Mesodermal cell (in vitro differentiated cells): ENCODE data around the gene AGAP1. TPM values are rescaled to one million over a fixed set of nuclear protein-coding genes. Genes with fewer than 3 reads are reported as not detected.

Experiments
- H3K27ac ChIP-seq: 2 replicates; pipeline ENCODE4 v1.7.0; 2013; ENCODE audit warnings: mild to moderate bottlenecking, low read depth, low read length, moderate library complexity; ENCODE audit not compliant: severe bottlenecking
- H3K36me3 ChIP-seq: 2 replicates; pipeline ENCODE4 v1.7.1; 2013; ENCODE audit warnings: mild to moderate bottlenecking, low read length, moderate library complexity; ENCODE audit not compliant: control insufficient read depth, insufficient read depth
- H3K4me1 ChIP-seq: one replicate; pipeline ENCODE4 v1.7.1; 2013; ENCODE audit warnings: mild to moderate bottlenecking, low read length; ENCODE audit not compliant: insufficient read depth, control insufficient read depth, poor library complexity, severe bottlenecking
- H3K4me3 ChIP-seq: 2 replicates; pipeline ENCODE4 v1.7.0; 2013; ENCODE audit warnings: low read length, control low read depth, mild to moderate bottlenecking; ENCODE audit not compliant: insufficient read depth, poor library complexity, severe bottlenecking; ENCODE audit errors: extremely low read depth
- H3K9me3 ChIP-seq: 2 replicates; pipeline ENCODE4 v1.7.1; 2013; ENCODE audit warnings: mild to moderate bottlenecking, low read length, moderate library complexity; ENCODE audit not compliant: control insufficient read depth
- WGBS, 2 experiments: methylation state at CpG; one replicate each; pipeline ENCODE4 v1.1.5; 2013; ENCODE audit warnings: missing lambda C conversion rate in 2 of 2; ENCODE audit not compliant: insufficient coverage in 2 of 2; 5-methylcytosine and 5-hydroxymethylcytosine counted together
- polyA plus RNA-seq, 2 experiments: library from polyadenylated mRNA; stranded (reverse); fragments of 50-300 nt; gene quantifications; one replicate each; pipeline ENCODE4 v1.2.3, GENCODE V29; 2013

The AGAP1 gene
- polyA plus RNA-seq (2013, experiment 1 of 2) = 20.6 TPM
- polyA plus RNA-seq (2013, experiment 2 of 2) = 17.3 TPM

- H3K27ac ChIP-seq = peak within 1 kb of the TSS; percentile 49
- 0% methylated on average over 105 to 108 of the region's 156 CpGs for WGBS, 2 experiments
Measured at GRCh38 chr2:235493775-235494715, at the start of gene AGAP1. AGAP1 (plus strand) TSS chr2:235494043.

GRCh38 chr2:235444101-235444597 is 49.7 kb upstream of the AGAP1 start:
- WGBS, 2 experiments = 95 to 96% methylated on average over 4 to 5 of the region's 7 CpGs
- no peak overlapping the region for H3K4me3 ChIP-seq
- peaks cover 10% of the 10 kb centered on the region for H3K9me3 ChIP-seq
- H3K36me3 ChIP-seq = no peaks in the 10 kb centered on the region
- H3K4me1 ChIP-seq = no peaks in the 10 kb centered on the region
- H3K27ac ChIP-seq = no peak overlapping the region

More at GRCh38 chr2:235493775-235494715, at the start of gene AGAP1:
- peaks cover 11% of the 10 kb centered on the region for H3K36me3 ChIP-seq
- no peaks in the 10 kb centered on the region for H3K9me3 ChIP-seq
- H3K4me3 ChIP-seq = peak within 1 kb of the TSS; percentile 66
- peaks cover 24% of the 10 kb centered on the region for H3K4me1 ChIP-seq

GRCh38 chr2:235445116-235445515 is 48.7 kb upstream of the AGAP1 start:
- Histone ChIP-seq H3K4me3 (no peak overlapping the region), H3K27ac (no peak overlapping the region)

GRCh38 chr2:235446082-235446481 is 47.8 kb upstream of the AGAP1 start:
- Histone ChIP-seq H3K36me3 (no peaks in the 10 kb centered on the region), H3K4me1 (no peaks in the 10 kb centered on the region), H3K27ac (no peak overlapping the region), H3K4me3 (no peak overlapping the region), H3K9me3 (peaks cover 10% of the 10 kb centered on the region)
- 94% methylated on average over 3 to 4 of the region's 5 CpGs for WGBS, 2 experiments

More at GRCh38 chr2:235445116-235445515, 48.7 kb upstream of the AGAP1 start:
- Histone ChIP-seq H3K36me3 (no peaks in the 10 kb centered on the region), H3K9me3 (peaks cover 10% of the 10 kb centered on the region), H3K4me1 (no peaks in the 10 kb centered on the region)
- 71 to 83% methylated on average over 4 to 5 of the region's 6 CpGs for WGBS, 2 experiments

GRCh38 chr2:235447210-235447609 is 46.6 kb upstream of the AGAP1 start:
- H3K9me3 ChIP-seq = peaks cover 10% of the 10 kb centered on the region
- no peak overlapping the region for H3K4me3 ChIP-seq
- H3K27ac ChIP-seq = no peak overlapping the region
- WGBS, 2 experiments = no CpG with 5 or more reads among the region's 3 CpGs
- no peaks in the 10 kb centered on the region for H3K36me3 ChIP-seq
- no peaks in the 10 kb centered on the region for H3K4me1 ChIP-seq

GRCh38 chr2:235449568-235449967 is 44.3 kb upstream of the AGAP1 start:
- no peaks in the 10 kb centered on the region for H3K36me3 ChIP-seq
- H3K4me3 ChIP-seq = no peak overlapping the region
- no peaks in the 10 kb centered on the region for H3K9me3 ChIP-seq
- no peak overlapping the region for H3K27ac ChIP-seq
- 97 to 98% methylated on average over 6 to 9 of the region's 9 CpGs for WGBS, 2 experiments
- H3K4me1 ChIP-seq = no peaks in the 10 kb centered on the region

- Histone ChIP-seq H3K27ac (no peak overlapping the region), H3K9me3 (no peaks in the 10 kb centered on the region), H3K4me3 (no peak overlapping the region), H3K4me1 (no peaks in the 10 kb centered on the region), H3K36me3 (no peaks in the 10 kb centered on the region)
- WGBS, 2 experiments = 90 to 95% methylated on average over 5 of the region's 6 CpGs
Measured at GRCh38 chr2:235453605-235454151, 40.2 kb upstream of the AGAP1 start.

GRCh38 chr2:235458839-235459273 is 35.0 kb upstream of the AGAP1 start:
- no peaks in the 10 kb centered on the region for H3K36me3 ChIP-seq
- peaks cover 11% of the 10 kb centered on the region for H3K4me1 ChIP-seq
- 81 to 90% methylated on average over 5 of the region's 7 CpGs for WGBS, 2 experiments
- no peaks in the 10 kb centered on the region for H3K9me3 ChIP-seq
- H3K27ac ChIP-seq = no peak overlapping the region
- H3K4me3 ChIP-seq = no peak overlapping the region

- Histone ChIP-seq H3K9me3 (no peaks in the 10 kb centered on the region), H3K4me1 (peaks cover 11% of the 10 kb centered on the region), H3K27ac (no peak overlapping the region), H3K4me3 (no peak overlapping the region), H3K36me3 (no peaks in the 10 kb centered on the region)
- WGBS, 2 experiments = 82 to 88% methylated on average over 8 of the region's 8 CpGs
Measured at GRCh38 chr2:235460548-235461047, 33.2 kb upstream of the AGAP1 start.

GRCh38 chr2:235461763-235462414 is 32.0 kb upstream of the AGAP1 start:
- H3K4me3 ChIP-seq = no peak overlapping the region
- WGBS, 2 experiments = 98 to 100% methylated on average over 6 to 10 of the region's 12 CpGs
- no peak overlapping the region for H3K27ac ChIP-seq

More at GRCh38 chr2:235461763-235462414, 32.0 kb upstream of the AGAP1 start:
- Histone ChIP-seq H3K36me3 (no peaks in the 10 kb centered on the region), H3K9me3 (no peaks in the 10 kb centered on the region), H3K4me1 (peaks cover 11% of the 10 kb centered on the region)
